ENCODE data around the gene DHX15.

DHX15 gene

DNA sequence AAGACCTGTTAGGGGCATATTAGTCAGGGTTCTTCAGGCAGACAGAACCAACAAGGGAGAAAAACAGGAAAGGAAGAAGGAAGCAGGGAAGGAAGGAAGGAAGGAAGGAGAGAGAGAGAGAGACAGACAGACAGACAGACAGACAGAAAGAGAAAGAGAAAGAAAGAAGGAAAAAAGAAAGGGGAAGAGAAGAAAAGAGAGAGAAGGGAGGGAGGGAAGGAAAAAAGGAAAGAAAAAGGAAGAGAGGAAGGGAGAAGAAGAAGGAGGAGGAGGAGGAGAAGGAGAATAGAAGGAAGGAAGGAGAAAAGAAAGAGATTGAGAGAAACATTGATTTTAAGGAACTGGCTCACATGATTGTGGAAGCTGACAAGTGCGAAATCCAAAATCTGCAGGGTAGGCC is 89.0 kb downstream of the DHX15 start:
- in situ Hi-C loops (cut with MboI; ENCODE audit: low sequenced_read_pairs): loop anchor here (25.0 kb wide), 1 partner anchor 492 kb away; no protein-coding TSS in a partner anchor

DNA sequence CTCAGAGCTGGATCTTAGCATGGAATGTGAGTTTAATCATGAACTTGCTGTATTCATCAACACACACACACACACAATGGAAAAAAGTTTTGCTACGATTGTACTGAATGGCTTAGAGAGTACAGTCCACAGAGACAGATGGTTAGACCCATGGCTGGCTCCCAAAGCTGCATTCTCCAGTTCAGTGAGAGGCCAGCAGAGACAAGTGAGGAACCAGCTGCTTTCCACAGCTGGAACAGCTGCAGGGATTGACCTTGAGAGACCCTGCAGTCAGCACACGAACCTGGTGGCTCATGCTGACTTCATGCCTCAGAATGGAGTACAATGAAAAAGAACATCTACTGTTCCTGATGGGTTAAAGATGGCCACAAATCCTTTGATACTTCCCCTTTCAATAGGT is 94.5 kb downstream of the DHX15 start:
- in situ Hi-C loops (cut with MboI; ENCODE audit: low sequenced_read_pairs): loop anchor here (25.0 kb wide), 1 partner anchor 497 kb away; no protein-coding TSS in a partner anchor

DNA sequence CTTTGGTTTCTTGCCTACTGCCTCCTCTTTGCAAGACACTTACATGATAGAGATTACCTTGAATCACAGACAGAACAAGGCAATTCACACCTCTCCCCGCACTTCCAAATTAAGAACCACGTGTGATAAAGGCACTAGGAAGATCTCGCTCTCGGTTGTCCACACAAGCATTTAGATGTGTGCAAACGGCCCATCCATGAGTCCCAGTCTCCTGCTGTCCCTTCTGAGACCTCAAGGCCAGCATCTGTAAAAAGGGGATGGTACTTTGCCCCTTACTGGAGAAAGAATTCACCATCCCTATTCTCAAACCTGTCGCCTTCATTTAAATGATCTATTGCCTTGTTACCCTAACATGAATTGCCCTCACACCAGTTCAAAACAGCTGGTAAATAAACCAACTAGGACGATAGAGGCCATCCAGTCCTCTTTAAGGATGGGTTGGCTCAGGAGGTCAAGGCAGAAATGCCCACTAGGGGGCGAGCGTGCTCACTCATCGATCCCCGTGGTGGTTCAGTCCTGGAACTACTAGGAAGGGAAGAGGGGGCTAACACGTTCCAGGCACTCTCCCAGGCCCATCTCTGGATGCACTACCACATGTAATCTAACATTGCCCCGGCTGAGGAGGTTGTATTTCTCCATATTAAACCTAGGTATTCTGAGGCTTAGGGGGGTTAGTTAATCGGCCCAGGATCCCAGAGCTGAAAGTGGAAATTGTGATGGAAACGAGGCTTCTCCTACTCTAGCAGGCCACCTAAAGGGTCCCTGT is 95.8 kb downstream of the DHX15 start:
- in situ Hi-C loops (cut with MboI; ENCODE audit: low sequenced_read_pairs): loop anchor here (25.0 kb wide), 1 partner anchor 499 kb away; no protein-coding TSS in a partner anchor

DNA sequence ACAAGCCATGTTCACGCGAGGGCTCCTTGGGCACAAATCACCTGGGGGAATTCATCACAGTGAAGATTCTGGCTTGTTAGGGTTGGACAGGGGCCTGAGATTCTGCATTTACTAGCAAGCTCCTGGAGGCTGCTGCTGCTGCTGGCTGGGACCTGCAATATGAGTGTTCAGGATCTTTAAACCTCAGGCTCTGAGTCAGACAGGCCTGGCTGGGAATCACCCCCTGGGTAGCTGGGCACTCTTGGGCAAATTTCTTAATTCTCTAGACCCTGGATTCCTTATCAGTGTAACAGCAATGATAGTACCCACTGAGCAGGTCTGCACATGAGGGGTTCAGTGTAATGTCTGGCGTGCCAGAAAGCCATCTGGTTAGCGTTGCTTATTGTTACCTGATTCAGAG is 101.5 kb downstream of the DHX15 start:
- in situ Hi-C loops (cut with MboI; ENCODE audit: low sequenced_read_pairs): loop anchor here (25.0 kb wide), 1 partner anchor 504 kb away; no protein-coding TSS in a partner anchor

DNA sequence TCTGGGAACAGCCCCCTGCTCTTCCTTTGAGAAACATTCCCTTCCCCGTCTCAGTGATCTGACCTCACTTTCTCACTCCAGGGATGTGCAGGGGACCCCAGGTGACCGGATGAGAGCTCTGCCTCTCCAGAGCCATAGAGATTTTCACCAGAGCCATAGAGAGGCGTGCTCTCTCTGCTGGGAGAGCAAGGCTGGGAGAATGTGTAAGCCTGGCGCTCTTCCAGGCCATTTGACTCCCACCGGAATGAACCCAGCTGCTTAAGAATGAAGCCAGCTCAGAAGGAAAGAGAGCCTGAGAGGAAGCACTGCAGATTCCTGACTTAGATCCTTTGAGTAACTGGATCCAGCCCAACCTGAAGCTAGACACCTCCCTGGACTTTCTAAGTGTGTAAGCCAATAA is 106.4 kb downstream of the DHX15 start:
- in situ Hi-C loops (cut with MboI; ENCODE audit: low sequenced_read_pairs): loop anchor here (25.0 kb wide), 1 partner anchor 509 kb away; no protein-coding TSS in a partner anchor
